AG04450 (cell line): ENCODE measurements around the gene TPP1. TPM values are rescaled to one million over a fixed set of nuclear protein-coding genes. Genes with fewer than 3 reads are reported as not detected.

Source experiments
- CTCF ChIA-PET: fragments of 300-600, 350-600 bp; formaldehyde crosslinking; extraction: SDS; loops from one replicate; lab custom pipeline; 2022; ENCODE audit warnings: antibody characterized with exemption, inconsistent platforms; lab: Charles Lee
- POLR2A ChIA-PET: fragments of 350-600 bp; formaldehyde crosslinking; extraction: SDS; loops from one replicate; lab custom pipeline; 2021; ENCODE audit warnings: antibody characterized with exemption, inconsistent platforms; lab: Yijun Ruan, JAX
- DNase-seq: peaks from one replicate; pipeline ENCODE4 v3.0.0-alpha.2; 2011; ENCODE audit warnings: low read depth, low spot score
- H3K27ac ChIP-seq: one replicate; pipeline ENCODE4 v1.5.1; 2012; ENCODE audit warnings: low read depth, low read length, control low read depth
- H3K27me3 ChIP-seq: one replicate; pipeline ENCODE4 v1.6.0; 2012; ENCODE audit warnings: low read length; ENCODE audit not compliant: control insufficient read depth, insufficient read depth
- H3K4me3 ChIP-seq: 2 replicates; pipeline ENCODE4 v1.5.1; 2011; ENCODE audit warnings: mild to moderate bottlenecking, low read depth, low read length, control low read depth
- H3K9me3 ChIP-seq: 2 replicates; pipeline ENCODE4 v1.5.1; 2012; ENCODE audit warnings: low read length; ENCODE audit not compliant: control insufficient read depth, insufficient read depth
- polyA plus RNA-seq: library from polyadenylated mRNA; depleted of rRNA; stranded (reverse); fragments of >200 nt; gene quantifications from 2 replicates; pipeline ENCODE4 v1.2.3, GENCODE V29; 2011
- TF ChIP-seq, protein P1 (sequence below): IDR thresholded peaks from 2 replicates; pipeline ENCODE4 v1.5.1; 2011; ENCODE audit warnings: low read depth, low read length, control low read depth, inconsistent platforms

TPP1 gene
- polyA plus RNA-seq, 1 experiment: 152 TPM

DNA sequence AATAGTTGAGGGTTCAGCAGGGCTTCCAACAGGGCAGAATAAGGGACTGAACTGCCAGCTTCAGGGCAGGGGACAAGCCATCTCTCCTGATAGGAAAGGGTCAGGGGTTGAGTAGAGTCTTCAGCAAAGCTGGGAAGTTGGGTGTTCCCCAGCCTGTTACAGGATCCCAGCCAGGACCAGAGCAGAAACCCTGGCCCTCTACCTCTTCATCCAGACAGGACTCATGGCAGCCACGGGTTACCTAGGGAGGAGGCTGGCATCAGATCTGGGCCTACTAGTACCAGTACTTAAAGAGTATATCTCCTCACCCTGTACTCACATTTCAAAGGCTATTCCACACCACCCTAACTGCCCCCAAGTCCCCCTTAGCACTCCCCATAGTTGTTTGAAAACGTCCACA lies 4.8 kb downstream of the TPP1 start:
- no peak overlapping the region for H3K4me3 ChIP-seq
- no peaks in the 10 kb centered on the region; the same call in 1 of the 2 replicates for H3K9me3 ChIP-seq
- ChIA-PET CTCF (no interaction called here), POLR2A (no interaction called here)
- H3K27me3 ChIP-seq: no peaks in the 10 kb centered on the region
- TF ChIP-seq, protein P1, sequence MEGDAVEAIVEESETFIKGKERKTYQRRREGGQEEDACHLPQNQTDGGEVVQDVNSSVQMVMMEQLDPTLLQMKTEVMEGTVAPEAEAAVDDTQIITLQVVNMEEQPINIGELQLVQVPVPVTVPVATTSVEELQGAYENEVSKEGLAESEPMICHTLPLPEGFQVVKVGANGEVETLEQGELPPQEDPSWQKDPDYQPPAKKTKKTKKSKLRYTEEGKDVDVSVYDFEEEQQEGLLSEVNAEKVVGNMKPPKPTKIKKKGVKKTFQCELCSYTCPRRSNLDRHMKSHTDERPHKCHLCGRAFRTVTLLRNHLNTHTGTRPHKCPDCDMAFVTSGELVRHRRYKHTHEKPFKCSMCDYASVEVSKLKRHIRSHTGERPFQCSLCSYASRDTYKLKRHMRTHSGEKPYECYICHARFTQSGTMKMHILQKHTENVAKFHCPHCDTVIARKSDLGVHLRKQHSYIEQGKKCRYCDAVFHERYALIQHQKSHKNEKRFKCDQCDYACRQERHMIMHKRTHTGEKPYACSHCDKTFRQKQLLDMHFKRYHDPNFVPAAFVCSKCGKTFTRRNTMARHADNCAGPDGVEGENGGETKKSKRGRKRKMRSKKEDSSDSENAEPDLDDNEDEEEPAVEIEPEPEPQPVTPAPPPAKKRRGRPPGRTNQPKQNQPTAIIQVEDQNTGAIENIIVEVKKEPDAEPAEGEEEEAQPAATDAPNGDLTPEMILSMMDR: no peak
- H3K27ac ChIP-seq: no peak overlapping the region
- DNase-seq: no peak

DNA sequence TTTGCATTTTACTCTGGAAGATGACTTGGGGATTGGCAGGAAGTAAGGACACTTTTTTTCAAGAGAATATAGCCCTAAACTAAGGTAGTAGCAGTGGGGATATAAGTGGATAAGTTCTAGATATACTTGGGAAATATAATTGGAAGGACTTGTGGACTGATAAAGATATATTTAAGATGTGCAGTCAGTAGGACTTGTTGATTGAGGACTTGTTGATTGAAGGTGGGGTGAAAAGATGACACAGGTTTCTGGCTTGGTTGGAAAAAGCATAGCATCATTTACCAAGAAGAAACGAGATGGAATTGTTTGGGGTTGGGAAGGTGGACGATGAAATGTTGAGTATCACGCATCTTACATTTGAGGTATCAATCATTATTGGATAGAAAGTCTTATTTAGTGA lies 5.7 kb downstream of the TPP1 start:
- TF ChIP-seq, protein P1: no peak
- no peak for DNase-seq
- POLR2A ChIA-PET: no interaction called here
- CTCF ChIA-PET: interaction anchor here (0.9 to 2.9 kb wide), 5 partner anchors 11 to 93 kb away, joined by 3 to 15 read pairs (median 5); partner anchors contain the start of gene MRPL17
- Histone ChIP-seq H3K27me3 (no peaks in the 10 kb centered on the region), H3K4me3 (no peak overlapping the region), H3K27ac (no peak overlapping the region), H3K9me3 (no peaks in the 10 kb centered on the region; the same call in 1 of the 2 replicates)

- TF ChIP-seq, protein P1: peak; percentile 57
- DNase-seq: peak; percentile 88
- H3K4me3 ChIP-seq: peak within 1 kb of the TSS; percentile 74
- POLR2A ChIA-PET: interaction anchor here (0.6 to 1.9 kb wide), 10 partner anchors 9 to 233 kb away, joined by 3 to 13 read pairs (median 4); partner anchors contain the start of genes ARFIP2, MRPL17 and TIMM10B
- CTCF ChIA-PET: interaction anchor here (0.7 to 2.9 kb wide), 8 partner anchors 8 to 94 kb away, joined by 3 to 15 read pairs (median 4); partner anchors contain the start of gene MRPL17
- H3K27ac ChIP-seq: peak within 1 kb of the TSS; percentile 99
- no peaks in the 10 kb centered on the region; the same call in 1 of the 2 replicates for H3K9me3 ChIP-seq
- no peaks in the 10 kb centered on the region for H3K27me3 ChIP-seq
Observed at GRCh38 chr11:6612213-6613041, 6.8 kb downstream of the TPP1 start, which contains the start of gene TAF10. Gene TAF10 (minus strand): TSS chr11:6612216. CDS start chr11:6612189, 27 bp downstream.

- ChIA-PET CTCF (interaction anchor here (0.7 to 2.9 kb wide), 5 partner anchors 9 to 94 kb away, joined by 3 to 15 read pairs (median 6); partner anchors contain the start of gene MRPL17), POLR2A (interaction anchor here (0.6 to 1.9 kb wide), 10 partner anchors 10 to 233 kb away, joined by 3 to 13 read pairs (median 4); partner anchors contain the start of genes ARFIP2, MRPL17 and TIMM10B)
- no peaks in the 10 kb centered on the region; the same call in 1 of the 2 replicates for H3K9me3 ChIP-seq
- peak overlapping the region; percentile 80 for H3K27ac ChIP-seq
- TF ChIP-seq, protein P1: no peak
- H3K4me3 ChIP-seq: peak overlapping the region; percentile 74
- no peaks in the 10 kb centered on the region for H3K27me3 ChIP-seq
- DNase-seq: no peak
Observed at GRCh38 chr11:6611963-6612212, 7.3 kb downstream of the TPP1 start.
